Neural progenitor cell (in vitro differentiated cells): ENCODE data around the gene ISX.

Experiments
- EZH2 ChIP-seq: fragments of 200-600 bp; sonication (generic); IDR thresholded peaks from 2 replicates; pipeline ENCODE4 v1.6.1; 2017; ENCODE audit warnings: antibody characterized with exemption, mild to moderate bottlenecking, moderate library complexity
- EZH2phosphoT487 ChIP-seq: fragments of 200-600 bp; sonication (generic); IDR thresholded peaks from 2 replicates; pipeline ENCODE4 v1.6.1; 2017; ENCODE audit warnings: antibody characterized with exemption
- TF ChIP-seq, protein P1 (sequence below): fragments of 200-600 bp; sonication (generic); IDR thresholded peaks from 2 replicates; pipeline ENCODE4 v1.5.1; 2017; ENCODE audit warnings: antibody characterized with exemption, mild to moderate bottlenecking

DNA sequence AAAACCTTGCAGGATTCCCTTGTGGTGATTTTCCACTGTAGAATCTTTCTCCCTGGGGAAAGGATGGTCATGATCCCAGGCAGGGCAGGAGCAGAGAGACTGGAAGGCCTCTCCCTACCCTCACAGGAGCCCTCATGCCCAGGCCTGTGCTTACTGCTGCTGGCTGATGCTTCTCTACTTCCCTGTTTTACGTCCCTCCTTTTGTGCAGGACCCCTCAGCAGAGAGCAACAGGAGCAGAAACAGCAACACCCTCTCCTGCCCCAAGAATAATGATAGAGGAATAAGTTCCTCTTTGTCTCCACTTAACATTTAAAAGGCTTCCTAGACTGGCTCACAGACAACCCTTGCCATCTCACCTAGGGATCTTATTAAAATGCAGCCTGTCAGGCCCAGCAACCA, 3.6 kb downstream of the ISX start:
- no peak for TF ChIP-seq EZH2
- TF ChIP-seq, protein P1, sequence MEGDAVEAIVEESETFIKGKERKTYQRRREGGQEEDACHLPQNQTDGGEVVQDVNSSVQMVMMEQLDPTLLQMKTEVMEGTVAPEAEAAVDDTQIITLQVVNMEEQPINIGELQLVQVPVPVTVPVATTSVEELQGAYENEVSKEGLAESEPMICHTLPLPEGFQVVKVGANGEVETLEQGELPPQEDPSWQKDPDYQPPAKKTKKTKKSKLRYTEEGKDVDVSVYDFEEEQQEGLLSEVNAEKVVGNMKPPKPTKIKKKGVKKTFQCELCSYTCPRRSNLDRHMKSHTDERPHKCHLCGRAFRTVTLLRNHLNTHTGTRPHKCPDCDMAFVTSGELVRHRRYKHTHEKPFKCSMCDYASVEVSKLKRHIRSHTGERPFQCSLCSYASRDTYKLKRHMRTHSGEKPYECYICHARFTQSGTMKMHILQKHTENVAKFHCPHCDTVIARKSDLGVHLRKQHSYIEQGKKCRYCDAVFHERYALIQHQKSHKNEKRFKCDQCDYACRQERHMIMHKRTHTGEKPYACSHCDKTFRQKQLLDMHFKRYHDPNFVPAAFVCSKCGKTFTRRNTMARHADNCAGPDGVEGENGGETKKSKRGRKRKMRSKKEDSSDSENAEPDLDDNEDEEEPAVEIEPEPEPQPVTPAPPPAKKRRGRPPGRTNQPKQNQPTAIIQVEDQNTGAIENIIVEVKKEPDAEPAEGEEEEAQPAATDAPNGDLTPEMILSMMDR: no peak
- no peak for TF ChIP-seq EZH2phosphoT487
